Vagina (tissue), 2 donors: ENCODE measurements around the gene MICALL1.

Source experiments
- POLR2A ChIP-seq, 2 donors: fragments of 450-650 bp; IDR thresholded peaks; one replicate each; pipeline ENCODE4 v1.6.1; 2017; ENCODE audit warnings: antibody characterized with exemption in 2 of 2, mild to moderate bottlenecking in 2 of 2, moderate library complexity in 2 of 2
- POLR2AphosphoS5 ChIP-seq, 2 donors: sonication (generic); formaldehyde crosslinking; IDR thresholded peaks; one replicate each; pipeline ENCODE4 v1.9.0; 2017; ENCODE audit warnings: antibody characterized with exemption in 2 of 2, mild to moderate bottlenecking in 2 of 2, low read depth in 1 of 2; ENCODE audit not compliant: insufficient read depth in 1 of 2
- TF ChIP-seq, protein P1 (sequence below), 3 experiments: fragments of 450-650 bp in 2 of 3; fragments of 200-600 bp in 1 of 3; sonication (generic) in 1 of 3; IDR thresholded peaks; one replicate each; pipeline ENCODE4 v1.5.1; 2017 to 2019; ENCODE audit warnings: antibody characterized with exemption in 3 of 3, mild to moderate bottlenecking in 2 of 3, moderate library complexity in 2 of 3

DNA sequence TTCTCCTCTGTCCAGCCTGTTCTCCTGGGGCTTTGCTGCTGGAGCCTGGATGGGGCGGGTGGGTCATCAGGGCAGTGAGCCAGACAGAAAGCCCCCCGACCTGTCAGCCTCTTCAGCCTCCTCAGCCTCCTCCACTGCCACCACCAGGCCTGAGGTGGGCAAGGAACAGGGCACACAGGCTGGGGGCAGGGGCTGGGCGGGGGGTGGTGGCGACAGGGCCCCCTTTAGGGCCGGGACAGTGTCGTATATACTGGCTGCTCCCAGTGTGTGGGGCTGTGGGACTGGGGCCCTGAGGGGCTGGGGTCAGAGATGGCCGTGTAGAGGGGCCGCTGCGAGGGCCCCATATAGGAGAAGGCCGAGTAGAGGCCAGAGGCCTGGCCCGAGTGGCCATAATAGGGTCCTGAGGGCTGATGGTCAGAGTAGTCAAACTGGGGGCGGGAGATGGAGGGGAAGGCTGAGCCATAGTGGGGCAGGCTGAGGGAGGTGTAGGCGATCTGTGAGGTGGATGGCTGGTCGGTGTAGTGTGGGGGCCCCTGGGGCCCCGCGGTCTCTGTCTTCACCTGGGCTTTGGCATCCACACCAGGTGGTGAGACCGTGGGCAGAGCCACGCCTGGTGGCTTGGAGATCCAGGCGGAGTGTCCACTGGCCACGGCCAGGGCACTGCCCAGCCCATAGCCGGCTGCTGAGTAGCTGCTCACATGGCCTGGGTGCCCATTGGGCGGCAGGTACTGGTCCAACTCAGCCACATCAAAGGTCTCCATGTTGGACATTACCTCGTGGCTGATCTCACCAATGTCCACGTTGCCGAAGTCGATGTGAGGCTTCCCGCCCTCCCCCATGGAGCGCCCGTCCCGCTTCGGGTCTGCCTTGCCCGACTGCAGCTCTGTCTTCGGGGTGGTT lies 67.4 kb downstream of the MICALL1 start:
- TF ChIP-seq POLR2A (IDR thresholded peaks at IDR 0.05) (no peak), POLR2AphosphoS5 (IDR thresholded peaks at IDR 0.05; ENCODE audit: insufficient read depth in 1 of 2, low read depth in 1 of 2) (no peak)
- TF ChIP-seq, protein P1, sequence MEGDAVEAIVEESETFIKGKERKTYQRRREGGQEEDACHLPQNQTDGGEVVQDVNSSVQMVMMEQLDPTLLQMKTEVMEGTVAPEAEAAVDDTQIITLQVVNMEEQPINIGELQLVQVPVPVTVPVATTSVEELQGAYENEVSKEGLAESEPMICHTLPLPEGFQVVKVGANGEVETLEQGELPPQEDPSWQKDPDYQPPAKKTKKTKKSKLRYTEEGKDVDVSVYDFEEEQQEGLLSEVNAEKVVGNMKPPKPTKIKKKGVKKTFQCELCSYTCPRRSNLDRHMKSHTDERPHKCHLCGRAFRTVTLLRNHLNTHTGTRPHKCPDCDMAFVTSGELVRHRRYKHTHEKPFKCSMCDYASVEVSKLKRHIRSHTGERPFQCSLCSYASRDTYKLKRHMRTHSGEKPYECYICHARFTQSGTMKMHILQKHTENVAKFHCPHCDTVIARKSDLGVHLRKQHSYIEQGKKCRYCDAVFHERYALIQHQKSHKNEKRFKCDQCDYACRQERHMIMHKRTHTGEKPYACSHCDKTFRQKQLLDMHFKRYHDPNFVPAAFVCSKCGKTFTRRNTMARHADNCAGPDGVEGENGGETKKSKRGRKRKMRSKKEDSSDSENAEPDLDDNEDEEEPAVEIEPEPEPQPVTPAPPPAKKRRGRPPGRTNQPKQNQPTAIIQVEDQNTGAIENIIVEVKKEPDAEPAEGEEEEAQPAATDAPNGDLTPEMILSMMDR (IDR thresholded peaks at IDR 0.05), result no peak
